HUDEP-2 (cell line): Measurements from ENCODE around the gene RNU7-1.
A peak's percentile ranks its signal among the peaks of the same experiment; 100 is the strongest.

Source experiments
- DNase-seq, 76 experiments: peaks; one replicate each; lab custom pipeline; 2025; ENCODE audit not compliant: unreplicated experiment in 76 of 76; lab: John Stamatoyannopoulos, UW

Gene RNU7-1

DNA sequence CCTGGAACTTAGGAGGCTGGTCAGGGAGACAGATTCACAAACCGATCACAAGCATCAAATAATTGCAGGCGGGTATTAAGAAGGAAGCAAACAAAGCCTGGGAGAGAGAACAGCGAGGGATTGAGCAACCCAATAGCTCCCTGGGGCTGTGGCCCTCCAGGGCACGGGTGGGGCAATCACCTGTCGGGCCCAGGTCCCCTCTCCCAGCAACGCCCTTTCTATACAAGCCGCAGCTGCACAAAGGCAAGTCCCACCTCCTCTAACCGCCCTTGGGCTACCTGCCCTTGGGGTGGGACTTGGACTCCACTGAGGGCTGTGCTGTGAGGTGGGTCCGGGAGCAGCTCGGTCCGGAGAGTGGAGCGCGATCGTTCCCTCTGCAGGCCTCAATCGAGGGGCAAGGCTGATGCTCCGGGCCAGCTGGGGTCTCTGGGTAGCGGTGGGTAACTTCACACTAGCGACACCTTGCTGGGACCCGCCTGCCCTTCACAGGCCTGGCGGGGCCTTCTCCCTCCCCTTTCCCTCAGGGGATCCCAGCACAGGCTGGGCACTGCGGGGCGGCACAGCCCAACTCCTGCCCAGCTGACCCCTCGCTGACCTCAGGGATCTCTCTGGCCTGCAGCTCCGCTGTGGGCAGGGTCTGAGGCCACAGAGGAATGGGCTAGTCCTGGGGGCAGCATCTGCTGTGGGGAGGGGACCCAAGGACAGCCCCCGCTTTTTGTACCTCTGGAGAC, 18.8 kb downstream of the RNU7-1 start:
- peak in 1 of 76 experiments; percentile 79 for DNase-seq

GRCh38 chr12:6963016-6963731, 19.6 kb downstream of the RNU7-1 start:
- no peak for DNase-seq

DNA sequence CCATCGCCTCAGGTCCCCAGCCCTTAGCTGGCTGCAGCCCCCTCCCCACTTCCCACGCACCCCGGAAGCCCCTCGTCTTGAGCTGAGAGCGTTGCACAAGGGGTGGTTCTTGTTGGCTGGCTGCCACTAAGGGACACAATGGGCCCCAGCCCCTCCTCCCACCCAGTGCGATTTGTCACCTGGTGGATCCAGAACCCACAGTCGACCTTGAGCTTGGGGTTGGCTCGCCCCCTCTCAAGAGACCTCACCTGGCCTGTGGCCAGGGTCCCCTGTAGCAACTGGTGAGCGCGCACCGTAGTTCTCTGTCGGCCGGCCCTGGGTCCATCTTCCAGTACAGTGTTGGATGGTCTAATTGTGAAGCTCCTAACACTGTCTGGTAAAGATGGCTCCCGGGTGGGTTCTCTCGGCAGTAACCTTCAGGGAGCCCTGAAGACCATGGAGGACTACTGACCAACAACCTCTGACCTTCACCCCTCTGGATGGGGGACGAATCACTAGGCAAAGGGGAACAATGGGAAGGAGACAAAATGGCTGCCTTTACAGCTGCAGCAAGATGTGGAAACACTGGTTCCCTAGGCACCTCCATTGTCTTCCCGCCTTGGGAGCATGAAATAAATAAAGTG, 20.3 kb downstream of the RNU7-1 start:
- DNase-seq, result no peak

GRCh38 chr12:6964605-6965025, 21.0 kb downstream of the RNU7-1 start:
- peak in 21 of 76 experiments; percentile 9 to 62 (median 41) for DNase-seq

DNA sequence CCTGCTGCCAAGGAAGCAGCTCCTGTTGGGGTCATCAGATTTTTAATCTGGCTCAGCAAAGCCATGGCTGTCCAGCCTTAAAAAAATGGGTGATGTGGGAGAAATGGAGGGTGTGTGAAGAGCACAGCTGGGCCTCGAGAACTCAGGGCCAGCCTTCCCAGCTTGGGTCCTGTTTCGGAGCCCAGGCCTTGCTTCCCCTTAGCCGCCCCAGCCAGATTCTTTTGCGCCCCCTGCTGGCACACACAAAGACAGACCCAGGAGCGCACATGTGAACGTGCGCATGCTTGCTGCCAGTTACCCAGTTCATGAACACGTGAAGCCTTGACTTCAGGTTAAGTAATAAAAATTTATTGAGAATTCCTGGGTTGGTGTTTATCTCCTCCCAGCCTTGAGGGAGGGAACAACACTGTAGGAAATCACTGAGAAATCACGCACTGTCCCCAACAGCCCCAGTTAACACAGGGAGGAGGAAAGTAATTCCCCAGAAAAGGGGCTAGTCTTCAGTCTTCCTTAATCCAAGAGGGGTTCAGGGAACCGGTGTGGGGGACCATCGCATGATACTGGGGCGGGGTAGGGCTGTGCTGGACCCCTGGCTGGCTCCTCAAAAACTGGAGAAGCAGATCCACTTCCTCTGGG, 21.5 kb downstream of the RNU7-1 start:
- peak in 74 of 76 experiments; percentile 16 to 93 (median 78) for DNase-seq

DNA sequence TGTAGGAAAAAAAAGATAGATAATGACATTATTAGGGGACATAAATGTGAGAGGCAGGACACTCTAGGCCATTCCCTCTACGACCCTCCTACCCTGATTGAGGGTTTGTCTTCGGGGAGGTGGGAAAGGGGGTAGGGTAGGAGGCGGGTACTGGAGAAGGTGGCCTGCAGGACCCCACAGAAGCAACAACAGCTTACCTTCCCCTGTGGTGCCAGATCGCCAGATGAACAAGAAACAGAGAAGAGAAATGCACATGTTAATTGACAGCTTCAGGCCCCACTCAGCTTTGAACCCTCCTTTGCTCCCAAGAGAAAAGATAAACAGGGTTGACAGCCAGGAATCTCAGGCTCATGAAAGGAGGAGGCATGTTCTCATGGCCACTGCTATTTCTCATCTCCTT, 22.1 kb downstream of the RNU7-1 start:
- no peak for DNase-seq

- DNase-seq, result no peak
These were observed 22.7 kb downstream of the RNU7-1 start for GRCh38 chr12:6966351-6966750.

GRCh38 chr12:6967651-6968100, 24.1 kb downstream of the RNU7-1 start:
- DNase-seq, result no peak

- DNase-seq, result no peak
These were observed 24.8 kb downstream of the RNU7-1 start for GRCh38 chr12:6968426-6968825.

DNA sequence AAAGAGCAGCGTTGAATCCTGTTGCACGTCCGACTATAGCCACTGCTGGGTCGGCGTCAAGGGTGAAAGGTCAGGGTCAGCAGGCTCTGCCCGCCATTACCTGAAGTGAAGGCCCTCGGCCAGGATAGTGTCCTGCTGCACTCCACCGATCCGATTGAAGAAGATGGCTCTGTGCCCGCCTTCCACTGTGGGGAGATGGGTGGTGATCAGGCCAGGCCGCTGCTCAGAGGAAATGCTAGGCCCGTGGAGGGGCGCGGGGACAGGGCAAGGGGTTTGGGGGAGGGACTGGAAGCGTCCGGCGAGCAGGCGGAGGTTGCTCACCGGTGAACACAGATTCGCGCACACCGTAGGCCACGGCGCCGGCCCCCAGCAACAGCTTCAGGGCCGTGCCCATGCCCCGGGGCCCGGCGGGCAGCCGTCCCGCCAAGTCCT, 26.5 kb downstream of the RNU7-1 start:
- DNase-seq, result peak in 4 of 76 experiments; percentile 40 to 63 (median 50)

- DNase-seq, result no peak
These were observed 30.6 kb downstream of the RNU7-1 start for GRCh38 chr12:6974180-6974579.

DNA sequence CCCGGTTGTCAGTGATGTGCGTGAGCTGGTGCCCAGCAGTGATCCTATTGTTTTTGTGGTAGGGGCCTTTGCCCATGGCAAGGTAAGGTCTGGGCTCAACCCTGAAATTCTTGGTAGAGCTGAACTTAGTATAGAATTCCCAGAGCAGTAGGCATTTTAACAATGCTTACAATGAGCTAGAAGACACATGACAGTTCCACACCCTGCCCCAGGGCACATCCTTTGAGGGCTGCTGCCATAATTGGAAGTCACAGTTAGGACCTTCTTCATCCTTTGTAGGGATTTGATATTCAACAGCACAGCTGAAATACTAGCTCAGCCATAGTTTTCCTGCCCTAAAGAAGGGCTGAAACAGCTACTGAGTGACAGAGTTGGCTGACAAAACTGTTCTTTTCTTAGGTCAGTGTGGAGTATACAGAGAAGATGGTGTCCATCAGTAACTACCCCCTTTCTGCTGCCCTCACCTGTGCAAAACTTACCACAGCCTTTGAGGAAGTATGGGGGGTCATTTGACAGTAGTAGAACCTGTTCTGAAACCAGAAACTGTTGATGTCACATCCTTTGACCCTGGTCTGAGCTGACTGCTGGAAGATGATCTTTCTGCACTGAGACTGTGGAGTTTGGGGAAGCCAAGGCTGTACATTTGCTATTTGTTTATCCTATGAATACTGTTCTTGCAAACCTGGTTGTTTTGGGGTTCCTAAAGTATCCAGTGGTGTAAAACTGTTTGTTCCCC, 31.8 kb downstream of the RNU7-1 start:
- DNase-seq, result no peak

GRCh38 chr12:6977653-6978052, 34.0 kb downstream of the RNU7-1 start:
- no peak for DNase-seq

DNA sequence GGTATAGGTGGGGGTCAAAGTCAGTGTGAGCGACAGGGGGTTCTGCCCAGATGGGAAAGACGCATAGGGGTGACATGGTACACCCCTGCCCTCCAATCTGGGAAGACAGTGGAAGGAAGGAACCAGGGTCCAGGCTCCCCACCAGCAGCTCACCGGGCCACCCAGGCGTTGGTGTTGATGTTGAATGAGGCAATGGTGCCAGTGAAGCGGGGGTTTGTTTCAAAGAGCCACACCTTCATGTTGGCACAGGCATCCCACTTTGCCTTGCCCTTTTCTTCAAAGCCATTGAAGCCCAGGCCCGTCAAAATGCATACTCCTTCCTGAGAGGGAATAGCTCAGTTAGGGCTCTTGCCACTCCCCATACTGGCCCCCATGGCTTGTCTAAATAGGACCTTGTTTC, 34.6 kb downstream of the RNU7-1 start:
- no peak for DNase-seq

- DNase-seq, result peak in 2 of 76 experiments; percentile 5 to 27
These were observed 35.0 kb downstream of the RNU7-1 start for GRCh38 chr12:6978611-6979011.

DNA sequence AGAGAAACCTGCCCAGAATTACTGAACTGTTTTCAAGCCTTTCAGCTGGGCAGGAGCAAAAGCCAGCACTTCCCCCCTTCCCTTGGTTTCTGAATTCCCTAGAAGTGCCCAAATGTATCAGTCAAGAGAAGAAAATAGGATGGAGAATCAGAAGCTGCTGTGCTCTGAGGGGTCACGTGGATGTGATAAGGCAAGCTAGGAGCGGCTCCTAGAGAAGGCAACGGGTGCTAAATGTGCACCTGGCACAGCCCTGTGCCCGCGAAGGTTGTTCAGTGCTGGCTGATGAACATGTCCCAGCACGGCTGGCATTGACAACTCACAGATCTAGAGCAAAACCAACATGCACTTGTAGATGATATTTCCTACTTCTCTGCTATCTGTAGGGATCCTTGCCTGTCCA, 35.4 kb downstream of the RNU7-1 start:
- no peak for DNase-seq

- DNase-seq, result no peak
These were observed 35.8 kb downstream of the RNU7-1 start for GRCh38 chr12:6979453-6979852.

GRCh38 chr12:6980075-6980474, 36.5 kb downstream of the RNU7-1 start:
- no peak for DNase-seq

DNA sequence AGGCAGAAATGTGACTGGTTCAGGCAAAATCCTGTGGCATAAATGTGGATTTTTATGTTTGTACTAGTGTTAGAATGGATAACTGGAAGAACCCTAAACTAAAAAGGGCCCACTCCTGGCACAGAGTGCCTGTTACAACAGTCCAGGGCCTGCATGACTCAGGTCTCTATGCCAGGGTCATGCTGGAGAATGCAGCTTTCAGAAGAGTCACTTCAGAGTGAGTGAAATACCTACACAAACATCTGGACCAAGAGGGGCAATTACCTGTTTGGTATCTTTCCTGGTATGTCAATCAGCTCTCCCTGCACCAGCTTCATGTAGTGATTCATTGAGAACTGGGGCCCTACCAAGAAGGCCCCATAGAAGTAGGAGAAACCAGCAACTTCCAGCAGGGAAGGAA, 37.1 kb downstream of the RNU7-1 start:
- DNase-seq, result no peak
